ENCODE results near the gene APBB2. TPM values are rescaled to one million over a fixed set of nuclear protein-coding genes. Genes with fewer than 3 reads are reported as not detected.

APBB2 gene
- total RNA-seq, 1 experiment from 2014 or later, result 49.0 TPM

DNA sequence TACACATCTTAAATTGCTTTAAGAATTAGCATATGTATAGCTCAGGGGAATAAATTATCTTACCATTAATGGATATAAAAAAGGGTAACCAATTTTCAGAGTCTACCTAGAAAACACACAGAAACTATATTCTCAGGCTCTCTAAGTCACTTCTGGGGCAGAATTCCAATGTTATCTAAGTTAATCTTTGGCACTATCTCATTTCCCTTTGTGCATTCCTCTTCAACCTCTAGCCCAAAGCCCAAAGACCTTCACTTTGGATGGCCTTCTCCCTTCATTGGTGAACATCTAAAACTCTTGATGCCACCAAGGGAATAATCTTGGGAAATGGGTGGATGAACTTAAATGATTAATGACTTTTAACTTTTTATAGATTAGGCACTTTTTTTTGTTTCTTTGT, 108.3 kb downstream of the APBB2 start (continued):
- TF ChIP-seq GRHL2 (CRISPR knock-in tag; IDR thresholded peaks at IDR 0.05; ENCODE audit: insufficient replicate concordance, severe bottlenecking) (no peak), CBFB (CRISPR knock-in tag; IDR thresholded peaks at IDR 0.05; ENCODE audit: low read depth) (no peak)
- TF ChIP-seq, protein P1, sequence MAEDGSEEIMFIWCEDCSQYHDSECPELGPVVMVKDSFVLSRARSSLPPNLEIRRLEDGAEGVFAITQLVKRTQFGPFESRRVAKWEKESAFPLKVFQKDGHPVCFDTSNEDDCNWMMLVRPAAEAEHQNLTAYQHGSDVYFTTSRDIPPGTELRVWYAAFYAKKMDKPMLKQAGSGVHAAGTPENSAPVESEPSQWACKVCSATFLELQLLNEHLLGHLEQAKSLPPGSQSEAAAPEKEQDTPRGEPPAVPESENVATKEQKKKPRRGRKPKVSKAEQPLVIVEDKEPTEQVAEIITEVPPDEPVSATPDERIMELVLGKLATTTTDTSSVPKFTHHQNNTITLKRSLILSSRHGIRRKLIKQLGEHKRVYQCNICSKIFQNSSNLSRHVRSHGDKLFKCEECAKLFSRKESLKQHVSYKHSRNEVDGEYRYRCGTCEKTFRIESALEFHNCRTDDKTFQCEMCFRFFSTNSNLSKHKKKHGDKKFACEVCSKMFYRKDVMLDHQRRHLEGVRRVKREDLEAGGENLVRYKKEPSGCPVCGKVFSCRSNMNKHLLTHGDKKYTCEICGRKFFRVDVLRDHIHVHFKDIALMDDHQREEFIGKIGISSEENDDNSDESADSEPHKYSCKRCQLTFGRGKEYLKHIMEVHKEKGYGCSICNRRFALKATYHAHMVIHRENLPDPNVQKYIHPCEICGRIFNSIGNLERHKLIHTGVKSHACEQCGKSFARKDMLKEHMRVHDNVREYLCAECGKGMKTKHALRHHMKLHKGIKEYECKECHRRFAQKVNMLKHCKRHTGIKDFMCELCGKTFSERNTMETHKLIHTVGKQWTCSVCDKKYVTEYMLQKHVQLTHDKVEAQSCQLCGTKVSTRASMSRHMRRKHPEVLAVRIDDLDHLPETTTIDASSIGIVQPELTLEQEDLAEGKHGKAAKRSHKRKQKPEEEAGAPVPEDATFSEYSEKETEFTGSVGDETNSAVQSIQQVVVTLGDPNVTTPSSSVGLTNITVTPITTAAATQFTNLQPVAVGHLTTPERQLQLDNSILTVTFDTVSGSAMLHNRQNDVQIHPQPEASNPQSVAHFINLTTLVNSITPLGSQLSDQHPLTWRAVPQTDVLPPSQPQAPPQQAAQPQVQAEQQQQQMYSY (CRISPR knock-in tag; IDR thresholded peaks at IDR 0.05), result no peak

DNA sequence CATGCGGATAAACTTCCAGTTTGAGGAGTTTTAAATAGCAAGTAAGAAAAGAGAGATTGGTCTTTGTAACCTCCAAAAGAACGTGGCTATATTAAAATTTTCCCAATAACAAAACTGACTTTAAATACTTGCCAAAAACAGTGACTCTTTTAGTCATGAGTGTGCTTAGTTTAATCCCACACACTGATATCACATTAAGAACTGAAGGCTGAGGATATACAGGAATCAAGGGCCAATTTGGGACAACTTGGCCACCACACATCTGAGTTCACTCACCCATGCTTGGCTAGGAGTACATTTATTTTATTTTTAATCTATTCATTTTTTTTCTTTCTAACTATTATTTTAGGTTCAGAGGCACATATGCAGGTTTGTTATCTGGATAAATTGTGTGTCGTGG, 110.2 kb downstream of the APBB2 start:
- POLR2A ChIA-PET, result no interaction called here
- Mint-ChIP-seq H3K27ac (no peak overlapping the region), H3K4me3 (no peak overlapping the region), H3K27me3 (ENCODE audit: low read depth) (no peaks in the 10 kb centered on the region), H3K36me3 (no peaks in the 10 kb centered on the region), H3K4me1 (no peaks in the 10 kb centered on the region), H3K9me3 (no peaks in the 10 kb centered on the region)
- DNase-seq (ENCODE audit: low spot score), result no peak
- no peak for ATAC-seq
- CTCF ChIA-PET, result no interaction called here
- no peak for TF ChIP-seq CREB1 (CRISPR knock-in tag; IDR thresholded peaks at IDR 0.05)
- TF ChIP-seq RELA (CRISPR knock-in tag; IDR thresholded peaks at IDR 0.05; ENCODE audit: borderline replicate concordance), result no peak
- TF ChIP-seq, protein P2, sequence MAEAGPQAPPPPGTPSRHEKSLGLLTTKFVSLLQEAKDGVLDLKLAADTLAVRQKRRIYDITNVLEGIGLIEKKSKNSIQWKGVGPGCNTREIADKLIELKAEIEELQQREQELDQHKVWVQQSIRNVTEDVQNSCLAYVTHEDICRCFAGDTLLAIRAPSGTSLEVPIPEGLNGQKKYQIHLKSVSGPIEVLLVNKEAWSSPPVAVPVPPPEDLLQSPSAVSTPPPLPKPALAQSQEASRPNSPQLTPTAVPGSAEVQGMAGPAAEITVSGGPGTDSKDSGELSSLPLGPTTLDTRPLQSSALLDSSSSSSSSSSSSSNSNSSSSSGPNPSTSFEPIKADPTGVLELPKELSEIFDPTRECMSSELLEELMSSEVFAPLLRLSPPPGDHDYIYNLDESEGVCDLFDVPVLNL (CRISPR knock-in tag; IDR thresholded peaks at IDR 0.05; ENCODE audit: borderline replicate concordance, low read depth), result no peak
- no peak for TF ChIP-seq ZNF121 (CRISPR knock-in tag; IDR thresholded peaks at IDR 0.05)
- no peak for TF ChIP-seq HMGA2 (CRISPR knock-in tag; IDR thresholded peaks at IDR 0.05)
- TF ChIP-seq RORB (CRISPR knock-in tag; IDR thresholded peaks at IDR 0.05), result no peak
- TF ChIP-seq, protein P3, sequence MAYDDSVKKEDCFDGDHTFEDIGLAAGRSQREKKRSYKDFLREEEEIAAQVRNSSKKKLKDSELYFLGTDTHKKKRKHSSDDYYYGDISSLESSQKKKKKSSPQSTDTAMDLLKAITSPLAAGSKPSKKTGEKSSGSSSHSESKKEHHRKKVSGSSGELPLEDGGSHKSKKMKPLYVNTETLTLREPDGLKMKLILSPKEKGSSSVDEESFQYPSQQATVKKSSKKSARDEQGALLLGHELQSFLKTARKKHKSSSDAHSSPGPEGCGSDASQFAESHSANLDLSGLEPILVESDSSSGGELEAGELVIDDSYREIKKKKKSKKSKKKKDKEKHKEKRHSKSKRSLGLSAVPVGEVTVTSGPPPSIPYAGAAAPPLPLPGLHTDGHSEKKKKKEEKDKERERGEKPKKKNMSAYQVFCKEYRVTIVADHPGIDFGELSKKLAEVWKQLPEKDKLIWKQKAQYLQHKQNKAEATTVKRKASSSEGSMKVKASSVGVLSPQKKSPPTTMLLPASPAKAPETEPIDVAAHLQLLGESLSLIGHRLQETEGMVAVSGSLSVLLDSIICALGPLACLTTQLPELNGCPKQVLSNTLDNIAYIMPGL (CRISPR knock-in tag; IDR thresholded peaks at IDR 0.05), result no peak
- TF ChIP-seq NFE2L1 (CRISPR knock-in tag; IDR thresholded peaks at IDR 0.05), result no peak
- no peak for TF ChIP-seq ZNF263 (CRISPR knock-in tag; IDR thresholded peaks at IDR 0.05; ENCODE audit: low read depth)
- TF ChIP-seq, protein P4, sequence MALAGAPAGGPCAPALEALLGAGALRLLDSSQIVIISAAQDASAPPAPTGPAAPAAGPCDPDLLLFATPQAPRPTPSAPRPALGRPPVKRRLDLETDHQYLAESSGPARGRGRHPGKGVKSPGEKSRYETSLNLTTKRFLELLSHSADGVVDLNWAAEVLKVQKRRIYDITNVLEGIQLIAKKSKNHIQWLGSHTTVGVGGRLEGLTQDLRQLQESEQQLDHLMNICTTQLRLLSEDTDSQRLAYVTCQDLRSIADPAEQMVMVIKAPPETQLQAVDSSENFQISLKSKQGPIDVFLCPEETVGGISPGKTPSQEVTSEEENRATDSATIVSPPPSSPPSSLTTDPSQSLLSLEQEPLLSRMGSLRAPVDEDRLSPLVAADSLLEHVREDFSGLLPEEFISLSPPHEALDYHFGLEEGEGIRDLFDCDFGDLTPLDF (CRISPR knock-in tag; IDR thresholded peaks at IDR 0.05), result no peak
- TF ChIP-seq, protein P5, sequence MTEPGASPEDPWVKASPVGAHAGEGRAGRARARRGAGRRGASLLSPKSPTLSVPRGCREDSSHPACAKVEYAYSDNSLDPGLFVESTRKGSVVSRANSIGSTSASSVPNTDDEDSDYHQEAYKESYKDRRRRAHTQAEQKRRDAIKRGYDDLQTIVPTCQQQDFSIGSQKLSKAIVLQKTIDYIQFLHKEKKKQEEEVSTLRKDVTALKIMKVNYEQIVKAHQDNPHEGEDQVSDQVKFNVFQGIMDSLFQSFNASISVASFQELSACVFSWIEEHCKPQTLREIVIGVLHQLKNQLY (CRISPR knock-in tag; IDR thresholded peaks at IDR 0.05), result no peak
- TF ChIP-seq, protein P6, sequence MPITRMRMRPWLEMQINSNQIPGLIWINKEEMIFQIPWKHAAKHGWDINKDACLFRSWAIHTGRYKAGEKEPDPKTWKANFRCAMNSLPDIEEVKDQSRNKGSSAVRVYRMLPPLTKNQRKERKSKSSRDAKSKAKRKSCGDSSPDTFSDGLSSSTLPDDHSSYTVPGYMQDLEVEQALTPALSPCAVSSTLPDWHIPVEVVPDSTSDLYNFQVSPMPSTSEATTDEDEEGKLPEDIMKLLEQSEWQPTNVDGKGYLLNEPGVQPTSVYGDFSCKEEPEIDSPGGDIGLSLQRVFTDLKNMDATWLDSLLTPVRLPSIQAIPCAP (CRISPR knock-in tag; IDR thresholded peaks at IDR 0.05), result no peak
- TF ChIP-seq GRHL2 (CRISPR knock-in tag; IDR thresholded peaks at IDR 0.05; ENCODE audit: insufficient replicate concordance, severe bottlenecking), result no peak
- TF ChIP-seq FOXJ3 (CRISPR knock-in tag; IDR thresholded peaks at IDR 0.05; ENCODE audit: borderline replicate concordance), result no peak
- TF ChIP-seq, protein P7, sequence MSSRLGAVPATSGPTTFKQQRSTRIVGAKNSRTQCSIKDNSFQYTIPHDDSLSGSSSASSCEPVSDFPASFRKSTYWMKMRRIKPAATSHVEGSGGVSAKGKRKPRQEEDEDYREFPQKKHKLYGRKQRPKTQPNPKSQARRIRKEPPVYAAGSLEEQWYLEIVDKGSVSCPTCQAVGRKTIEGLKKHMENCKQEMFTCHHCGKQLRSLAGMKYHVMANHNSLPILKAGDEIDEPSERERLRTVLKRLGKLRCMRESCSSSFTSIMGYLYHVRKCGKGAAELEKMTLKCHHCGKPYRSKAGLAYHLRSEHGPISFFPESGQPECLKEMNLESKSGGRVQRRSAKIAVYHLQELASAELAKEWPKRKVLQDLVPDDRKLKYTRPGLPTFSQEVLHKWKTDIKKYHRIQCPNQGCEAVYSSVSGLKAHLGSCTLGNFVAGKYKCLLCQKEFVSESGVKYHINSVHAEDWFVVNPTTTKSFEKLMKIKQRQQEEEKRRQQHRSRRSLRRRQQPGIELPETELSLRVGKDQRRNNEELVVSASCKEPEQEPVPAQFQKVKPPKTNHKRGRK (CRISPR knock-in tag; IDR thresholded peaks at IDR 0.05; ENCODE audit: borderline replicate concordance), result no peak
- no peak for TF ChIP-seq ATF1 (CRISPR knock-in tag; IDR thresholded peaks at IDR 0.05)
- no peak for TF ChIP-seq ZNF317 (CRISPR knock-in tag; IDR thresholded peaks at IDR 0.05; ENCODE audit: borderline replicate concordance, low read depth)
- no peak for TF ChIP-seq CREM (CRISPR knock-in tag; IDR thresholded peaks at IDR 0.05)
